ENCODE results near the gene ACSF3. TPM values are rescaled to one million over a fixed set of nuclear protein-coding genes. Genes with fewer than 3 reads are reported as not detected.
"Not testable (repeated sequence)": the region's sequence is repeated elsewhere in the genome, so short reads cannot be mapped to it uniquely, and the experiment has no call there.

ACSF3 gene
- total RNA-seq, 1 donor from 2014 or later = 32.2 TPM

DNA sequence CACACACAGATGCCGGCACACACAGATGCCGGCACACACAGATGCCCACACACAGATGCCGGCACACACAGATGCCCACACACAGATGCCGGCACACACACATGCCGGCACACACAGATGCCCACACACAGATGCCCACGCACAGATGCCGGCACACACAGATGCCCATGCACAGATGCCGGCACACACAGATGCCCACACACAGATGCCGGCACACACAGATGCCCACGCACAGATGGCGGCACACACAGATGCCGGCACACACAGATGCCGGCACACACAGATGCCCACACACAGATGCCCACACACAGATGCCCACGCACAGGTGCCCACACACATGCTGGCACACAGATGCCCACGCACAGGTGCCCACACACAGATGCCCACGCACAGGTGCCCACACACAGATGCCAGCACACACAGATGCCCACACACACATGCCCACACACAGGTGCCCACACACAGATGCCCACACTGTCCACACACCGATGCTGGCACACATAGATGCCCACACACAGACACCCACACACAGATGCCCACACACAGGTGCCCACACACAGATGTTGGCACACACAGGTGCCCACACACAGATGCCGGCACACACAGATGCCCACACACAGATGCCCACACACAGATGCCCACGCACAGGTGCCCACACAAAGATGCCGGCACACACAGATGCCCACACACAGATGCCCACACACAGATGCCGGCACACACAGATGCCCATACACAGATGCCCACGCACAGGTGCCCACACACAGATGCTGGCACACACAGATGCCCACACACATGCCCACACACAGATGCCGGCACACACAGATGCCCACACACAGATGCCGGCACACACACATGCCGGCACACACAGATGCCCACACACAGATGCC is 95.1 kb downstream of the ACSF3 start:
- not testable (repeated sequence) for DNase-seq (ENCODE audit: low read depth, low spot score)

DNA sequence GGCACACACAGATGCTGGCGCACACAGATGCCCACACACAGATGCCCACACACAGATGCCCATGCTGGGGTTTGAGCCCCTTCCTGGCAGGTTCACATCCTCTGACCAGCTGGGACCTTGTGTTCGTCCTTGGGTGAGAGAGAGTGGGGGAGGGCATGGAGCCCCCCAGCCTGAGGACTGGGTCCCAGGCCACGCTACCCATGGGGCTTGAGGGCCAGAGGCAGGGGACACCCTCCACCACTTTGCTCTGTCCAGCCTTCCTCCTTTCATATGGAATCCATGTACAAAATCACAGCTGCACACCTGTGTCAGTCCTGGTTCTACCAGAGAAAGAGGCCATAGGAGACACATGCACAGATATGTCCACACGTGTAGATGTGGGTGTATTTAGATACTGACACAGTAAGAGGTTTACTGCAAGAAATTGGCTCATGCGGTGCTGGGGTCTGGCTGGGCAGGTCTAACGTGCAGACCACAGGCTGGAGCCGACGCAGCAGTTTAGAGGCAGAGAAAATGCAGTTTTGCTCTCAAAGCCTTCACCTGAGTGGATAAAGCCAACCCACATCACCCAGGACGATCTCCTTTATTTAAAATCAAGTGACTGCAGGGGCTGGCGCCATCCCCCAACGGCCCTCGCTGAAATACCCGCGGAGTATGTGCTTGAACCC is 95.8 kb downstream of the ACSF3 start:
- DNase-seq (ENCODE audit: low read depth, low spot score) = no peak

DNA sequence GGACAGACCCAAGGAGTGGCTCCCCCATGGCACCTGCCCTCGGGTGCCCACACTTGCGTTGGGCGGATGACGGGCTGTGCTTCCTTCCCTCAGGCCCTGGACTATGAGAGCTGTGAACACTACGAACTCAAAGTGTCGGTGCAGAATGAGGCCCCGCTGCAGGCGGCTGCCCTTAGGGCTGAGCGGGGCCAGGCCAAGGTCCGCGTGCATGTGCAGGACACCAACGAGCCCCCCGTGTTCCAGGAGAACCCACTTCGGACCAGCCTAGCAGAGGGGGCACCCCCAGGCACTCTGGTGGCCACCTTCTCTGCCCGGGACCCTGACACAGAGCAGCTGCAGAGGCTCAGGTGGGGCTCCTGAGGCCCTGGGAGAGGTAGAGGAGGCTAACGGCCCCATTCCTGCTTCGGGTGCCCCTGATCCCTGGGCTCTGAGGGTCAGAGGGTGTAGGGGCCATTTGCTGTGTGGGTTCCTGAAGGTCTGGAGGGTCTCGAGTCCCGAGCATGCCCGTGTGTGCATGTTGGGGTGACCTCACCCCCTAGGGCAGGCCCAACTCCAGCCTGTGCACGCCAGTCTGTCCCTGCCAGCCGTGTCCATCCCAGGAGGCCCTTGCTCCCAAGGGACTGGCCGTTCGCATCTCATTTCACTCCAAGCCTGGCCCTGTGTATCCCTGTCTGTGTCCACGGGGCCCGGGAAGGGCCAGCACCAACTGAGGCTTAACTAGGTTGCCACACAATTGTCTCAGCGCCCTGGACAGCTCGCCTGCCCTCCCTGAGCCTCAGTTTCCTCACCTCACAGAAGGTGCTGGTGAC is 96.7 kb downstream of the ACSF3 start:
- no peak for DNase-seq (ENCODE audit: low read depth, low spot score)

DNA sequence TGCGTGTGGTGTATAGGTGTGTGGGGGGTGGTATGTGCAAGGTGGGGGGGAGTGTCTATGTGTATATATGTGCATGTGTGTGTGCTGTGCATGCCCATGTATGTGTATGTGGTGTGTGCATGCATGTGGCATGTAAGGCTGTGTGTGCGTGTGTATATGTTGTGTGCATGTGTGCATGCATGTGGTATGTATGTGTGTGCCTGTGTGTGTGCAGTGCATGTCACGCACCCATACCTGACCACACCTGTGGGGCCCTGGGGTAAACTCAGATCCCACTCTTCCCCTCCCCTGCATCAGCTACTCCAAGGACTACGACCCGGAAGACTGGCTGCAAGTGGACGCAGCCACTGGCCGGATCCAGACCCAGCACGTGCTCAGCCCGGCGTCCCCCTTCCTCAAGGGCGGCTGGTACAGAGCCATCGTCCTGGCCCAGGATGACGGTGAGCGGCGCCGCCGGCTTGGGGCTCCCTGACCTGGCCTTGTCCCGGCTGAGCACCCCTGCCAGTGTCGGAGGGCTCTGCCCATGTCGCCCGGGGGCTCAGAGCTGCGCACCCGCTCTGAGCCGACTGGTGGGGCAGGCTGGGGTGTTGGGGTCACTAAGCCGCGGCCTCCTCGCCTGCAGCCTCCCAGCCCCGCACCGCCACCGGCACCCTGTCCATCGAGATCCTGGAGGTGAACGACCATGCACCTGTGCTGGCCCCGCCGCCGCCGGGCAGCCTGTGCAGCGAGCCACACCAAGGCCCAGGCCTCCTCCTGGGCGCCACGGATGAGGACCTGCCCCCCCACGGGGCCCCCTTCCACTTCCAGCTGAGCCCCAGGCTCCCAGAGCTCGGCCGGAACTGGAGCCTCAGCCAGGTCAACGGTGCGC is 97.6 kb downstream of the ACSF3 start:
- no peak for DNase-seq (ENCODE audit: low read depth, low spot score)

DNA sequence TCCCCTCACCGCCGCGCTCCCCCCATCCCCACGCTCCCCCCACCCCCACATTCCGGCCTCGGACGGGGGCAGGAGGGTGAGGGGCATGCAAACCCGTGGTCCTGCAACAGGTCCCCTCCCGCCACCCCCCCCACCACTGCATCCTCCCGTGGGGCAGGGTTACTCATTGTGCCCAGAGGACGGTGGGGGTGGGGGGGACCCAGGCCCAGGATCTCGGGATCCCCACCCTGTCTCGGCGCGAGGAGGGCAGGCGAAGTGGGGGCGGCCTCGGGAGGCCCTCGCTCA is 98.2 kb downstream of the ACSF3 start:
- DNase-seq (ENCODE audit: low read depth, low spot score) = no peak

DNA sequence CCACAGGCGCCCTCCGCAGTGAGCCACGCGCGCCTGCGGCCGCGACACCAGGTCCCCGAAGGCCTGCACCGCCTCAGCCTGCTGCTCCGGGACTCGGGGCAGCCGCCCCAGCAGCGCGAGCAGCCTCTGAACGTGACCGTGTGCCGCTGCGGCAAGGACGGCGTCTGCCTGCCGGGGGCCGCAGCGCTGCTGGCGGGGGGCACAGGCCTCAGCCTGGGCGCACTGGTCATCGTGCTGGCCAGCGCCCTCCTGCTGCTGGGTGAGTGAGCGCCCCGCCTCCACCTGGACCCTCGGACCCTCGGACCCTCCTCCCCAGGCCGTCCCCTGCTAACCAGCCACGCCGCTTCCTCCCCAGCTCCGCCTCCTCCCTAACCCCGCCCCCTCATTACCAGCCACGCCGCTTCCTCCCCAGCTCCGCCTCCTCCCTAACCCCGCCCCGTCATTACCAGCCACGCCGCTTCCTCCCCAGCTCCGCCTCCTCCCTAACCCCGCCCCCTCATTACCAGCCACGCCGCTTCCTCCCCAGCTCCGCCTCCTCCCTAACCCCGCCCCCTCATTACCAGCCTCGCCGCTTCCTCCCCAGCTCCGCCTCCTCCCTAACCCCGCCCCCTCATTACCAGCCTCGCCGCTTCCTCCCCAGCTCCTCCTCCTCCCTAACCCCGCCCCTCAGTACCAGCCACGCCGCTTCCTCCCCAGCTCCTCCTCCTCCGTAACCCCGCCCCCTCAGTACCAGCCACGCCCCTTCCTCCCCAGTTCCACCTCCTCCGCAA is 98.7 kb downstream of the ACSF3 start:
- DNase-seq (ENCODE audit: low read depth, low spot score) = peak; percentile 74

DNA sequence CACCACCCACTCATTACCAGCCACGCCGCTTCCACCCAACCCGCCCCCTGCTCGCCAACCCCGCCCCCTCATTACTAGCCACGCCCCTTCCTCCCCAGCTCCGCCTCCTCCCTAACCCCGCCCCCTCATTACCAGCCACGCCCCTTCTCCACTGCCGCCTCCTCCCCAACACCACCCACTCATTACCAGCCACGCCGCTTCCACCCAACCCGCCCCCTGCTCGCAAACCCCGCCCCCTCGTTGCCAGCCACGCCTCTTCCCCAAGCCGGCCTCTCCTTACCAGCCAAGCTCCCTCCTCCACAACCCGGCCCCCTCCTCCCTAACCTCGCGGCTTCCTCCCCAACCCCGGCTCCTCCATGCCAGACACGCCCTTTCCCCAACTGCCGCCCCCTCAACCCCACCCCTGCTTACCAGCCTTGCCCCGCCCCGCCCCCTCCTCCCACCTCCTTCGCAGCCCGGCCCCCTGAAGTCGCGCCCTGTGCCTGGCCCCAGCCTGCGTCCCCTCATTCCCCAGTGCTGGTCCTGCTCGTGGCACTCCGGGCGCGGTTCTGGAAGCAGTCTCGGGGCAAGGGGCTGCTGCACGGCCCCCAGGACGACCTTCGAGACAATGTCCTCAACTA is 99.4 kb downstream of the ACSF3 start:
- DNase-seq (ENCODE audit: low read depth, low spot score) = peak; percentile 52

DNA sequence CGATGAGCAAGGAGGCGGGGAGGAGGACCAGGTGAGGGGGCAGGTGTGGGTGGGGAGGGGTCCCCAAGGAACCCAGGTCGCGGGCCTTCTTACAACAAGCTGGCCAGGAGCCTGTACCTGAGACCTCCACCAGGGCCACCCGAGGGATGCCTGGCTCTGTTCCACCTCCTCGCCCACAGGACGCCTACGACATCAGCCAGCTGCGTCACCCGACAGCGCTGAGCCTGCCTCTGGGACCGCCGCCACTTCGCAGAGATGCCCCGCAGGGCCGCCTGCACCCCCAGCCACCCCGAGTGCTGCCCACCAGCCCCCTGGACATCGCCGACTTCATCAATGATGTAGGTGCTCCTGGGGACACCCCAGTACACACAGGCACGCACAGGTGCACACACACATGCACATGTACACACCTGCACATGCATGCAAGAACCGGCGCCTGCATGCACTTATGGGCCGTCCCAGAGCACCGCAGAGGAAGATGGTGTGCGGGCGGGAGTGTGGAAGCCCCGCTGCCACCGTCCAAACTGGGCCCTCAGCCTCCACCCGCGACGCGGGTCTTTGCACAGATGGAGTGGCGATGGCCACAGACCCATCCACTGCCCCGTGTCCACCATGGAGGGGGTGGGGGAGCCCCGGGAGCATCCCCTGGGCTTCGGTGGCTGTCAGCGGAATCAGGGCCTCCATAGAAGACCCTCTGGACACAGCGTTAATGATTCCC is 100.1 kb downstream of the ACSF3 start:
- no peak for DNase-seq (ENCODE audit: low read depth, low spot score)

DNA sequence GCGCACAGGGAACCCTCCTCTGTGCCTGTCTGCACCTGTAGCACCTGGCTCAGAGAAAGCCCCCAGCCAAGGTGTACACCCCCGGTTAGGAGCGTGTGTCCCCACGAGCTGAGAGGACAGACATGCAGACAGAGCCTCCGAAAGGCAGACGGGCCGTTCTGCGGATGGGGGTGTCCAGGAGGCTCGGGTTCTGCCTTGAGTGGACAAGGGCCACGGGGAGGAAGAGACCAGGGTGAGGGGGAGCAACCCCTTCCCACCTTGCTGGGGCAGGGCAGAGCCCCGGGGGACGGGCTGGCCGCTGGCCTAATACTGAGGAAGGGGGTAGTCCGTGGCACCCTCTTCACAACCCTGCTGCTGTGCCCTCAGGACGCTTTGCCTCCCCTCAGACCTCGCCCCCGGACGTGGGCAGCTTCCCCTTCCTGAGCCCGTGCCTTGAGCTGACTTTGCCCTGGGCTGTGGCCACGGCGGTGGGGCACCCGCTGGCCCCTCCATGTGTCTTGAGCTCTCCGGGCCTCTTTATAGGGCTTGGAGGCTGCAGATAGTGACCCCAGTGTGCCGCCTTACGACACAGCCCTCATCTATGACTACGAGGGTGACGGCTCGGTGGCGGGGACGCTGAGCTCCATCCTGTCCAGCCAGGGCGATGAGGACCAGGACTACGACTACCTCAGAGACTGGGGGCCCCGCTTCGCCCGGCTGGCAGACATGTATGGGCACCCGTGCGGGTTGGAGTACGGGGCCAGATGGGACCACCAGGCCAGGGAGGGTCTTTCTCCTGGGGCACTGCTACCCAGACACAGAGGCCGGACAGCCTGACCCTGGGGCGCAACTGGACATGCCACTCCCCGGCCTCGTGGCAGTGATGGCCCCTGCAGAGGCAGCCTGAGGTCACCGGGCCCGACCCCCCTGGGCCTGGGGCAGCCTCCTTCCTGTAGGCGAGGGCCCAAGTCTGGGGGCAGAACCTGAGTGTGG is 101.0 kb downstream of the ACSF3 start:
- DNase-seq (ENCODE audit: low read depth, low spot score) = no peak

DNA sequence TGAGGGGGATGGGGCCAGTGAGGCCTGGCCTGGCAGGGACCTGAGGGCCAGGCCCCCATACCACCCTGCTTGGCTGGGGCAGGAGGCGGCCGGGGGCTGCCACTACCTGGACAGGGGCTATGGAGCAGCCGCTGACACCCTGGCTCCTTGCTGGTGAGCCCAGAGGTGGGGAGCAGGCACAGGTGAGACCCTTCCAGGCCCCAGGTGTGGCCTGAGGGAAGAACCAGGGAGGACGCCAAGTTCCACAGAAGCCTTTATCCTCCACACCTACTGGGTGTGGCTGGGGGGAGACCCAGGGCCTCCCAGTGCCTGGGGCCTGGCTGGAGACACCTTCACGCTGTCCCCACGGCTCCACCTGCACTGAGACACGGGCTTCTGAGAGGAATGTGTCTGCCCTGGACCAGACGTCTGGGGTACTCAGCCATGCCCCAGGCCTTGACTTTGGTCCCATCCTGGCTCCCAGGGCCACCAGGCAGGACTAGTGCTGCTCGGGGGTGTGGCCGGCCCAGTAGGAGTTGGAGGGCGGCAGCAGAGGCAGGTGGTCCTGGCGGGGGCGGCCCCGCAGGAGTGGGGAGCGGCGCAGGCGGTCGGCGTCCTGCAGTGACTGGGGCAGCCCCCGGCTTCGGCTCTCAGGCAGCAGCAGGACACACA is 102.0 kb downstream of the ACSF3 start:
- DNase-seq (ENCODE audit: low read depth, low spot score) = no peak

DNA sequence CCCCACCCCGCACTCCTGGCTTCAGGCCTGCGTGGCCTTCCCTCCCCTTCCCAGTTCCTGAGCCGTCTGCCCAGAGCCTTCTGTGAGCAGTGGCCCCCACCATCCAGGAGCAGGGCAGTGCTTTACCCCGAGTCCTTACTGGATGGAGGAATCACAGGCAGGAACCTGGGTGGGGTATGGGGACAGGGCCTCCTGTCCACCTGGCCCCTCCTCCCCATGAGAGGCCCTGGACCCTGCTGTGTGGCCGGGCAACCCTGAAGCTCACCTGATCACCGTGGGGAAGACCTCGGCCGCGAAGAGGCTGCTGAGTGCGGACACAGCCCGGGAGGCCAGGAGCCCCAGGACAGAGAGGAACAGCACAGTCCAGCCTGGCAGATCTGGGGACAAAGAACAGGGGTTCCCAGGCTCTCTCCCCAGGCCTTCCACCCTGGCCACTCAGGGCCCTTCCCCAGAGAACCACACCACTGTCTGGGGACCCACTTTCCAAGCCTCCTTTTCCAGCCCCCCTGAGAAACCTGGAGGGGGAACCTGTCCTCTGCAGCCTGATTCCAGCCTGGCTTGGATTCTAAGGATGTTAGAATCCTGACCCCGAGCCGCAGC is 103.5 kb downstream of the ACSF3 start:
- no peak for DNase-seq (ENCODE audit: low read depth, low spot score)

DNA sequence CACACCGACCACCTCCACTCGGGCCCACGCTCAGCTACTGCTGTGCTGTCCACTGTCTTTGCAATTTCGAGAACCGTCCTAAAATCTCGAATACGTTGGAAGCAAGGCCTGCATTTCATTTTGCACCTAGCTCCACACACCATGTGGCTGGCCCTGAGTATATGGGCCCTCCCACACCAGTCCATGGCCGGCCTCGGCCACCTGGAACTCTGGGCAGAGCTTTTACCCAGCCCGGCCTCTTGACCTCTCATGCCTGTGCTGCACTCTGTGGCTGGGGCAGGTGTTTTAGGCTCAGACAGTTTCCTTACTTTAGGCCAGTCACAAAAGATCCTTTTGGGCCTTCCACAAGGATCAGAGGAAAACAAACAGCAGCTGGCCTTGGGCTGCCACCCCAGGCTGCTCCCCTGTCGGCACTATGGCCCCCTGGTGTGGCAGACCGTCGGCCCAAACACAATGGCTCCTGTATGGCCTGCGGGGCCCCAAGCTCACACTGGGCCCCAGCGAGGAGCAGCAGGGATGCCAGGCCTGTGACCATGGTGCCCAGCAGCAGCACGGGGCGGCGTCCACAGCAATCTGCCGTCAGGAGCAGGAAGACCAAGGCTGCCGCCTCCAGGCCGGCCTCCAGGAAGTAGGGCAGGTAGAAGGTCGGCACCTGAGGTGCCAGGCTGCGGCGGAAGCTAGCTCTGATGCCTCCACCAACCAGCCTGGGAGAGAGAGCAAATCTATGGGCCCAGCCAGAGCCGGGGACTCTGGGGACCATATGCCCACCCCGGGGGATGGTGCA is 104.2 kb downstream of the ACSF3 start:
- no peak for DNase-seq (ENCODE audit: low read depth, low spot score)

DNA sequence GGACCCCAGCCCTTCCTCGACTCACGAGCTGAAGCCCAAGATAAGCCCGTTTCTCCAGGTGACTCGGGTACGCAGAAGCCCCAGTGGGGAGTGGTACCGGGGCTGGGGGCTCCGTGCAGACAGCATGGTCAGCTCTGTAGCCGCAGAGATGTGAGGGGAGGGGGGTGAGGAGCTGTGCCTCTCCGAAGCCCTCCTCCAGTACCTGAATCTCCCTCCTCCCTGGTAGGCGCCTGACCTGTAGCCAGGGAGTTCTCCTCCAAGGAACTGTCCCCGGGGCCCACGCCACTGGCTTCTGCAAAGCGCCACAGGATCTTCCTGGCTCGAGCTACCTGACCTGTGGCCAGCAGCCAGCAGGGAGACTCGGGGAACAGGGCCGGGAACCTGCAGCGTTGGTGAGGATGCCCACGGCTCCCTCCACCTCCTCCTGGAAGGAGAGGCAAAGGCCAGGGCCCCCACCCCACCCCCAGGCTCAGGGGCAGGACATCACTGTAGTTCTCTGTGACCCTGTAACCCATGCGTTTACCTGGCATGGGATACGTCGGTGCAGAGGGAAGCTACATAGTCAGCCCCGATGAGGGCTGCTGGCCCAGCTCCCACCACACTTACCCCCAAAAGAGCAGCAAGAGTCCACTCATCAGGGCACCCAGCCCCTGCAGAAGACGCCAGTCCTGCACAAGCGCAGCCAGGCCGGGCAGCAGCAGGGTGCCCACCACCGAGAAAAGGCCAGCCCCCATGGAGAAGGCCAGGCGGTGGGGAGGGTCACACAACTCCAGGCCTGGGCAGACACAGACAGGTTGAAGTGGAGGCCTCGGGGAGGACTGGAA is 105.0 kb downstream of the ACSF3 start:
- no peak for DNase-seq (ENCODE audit: low read depth, low spot score)

DNA sequence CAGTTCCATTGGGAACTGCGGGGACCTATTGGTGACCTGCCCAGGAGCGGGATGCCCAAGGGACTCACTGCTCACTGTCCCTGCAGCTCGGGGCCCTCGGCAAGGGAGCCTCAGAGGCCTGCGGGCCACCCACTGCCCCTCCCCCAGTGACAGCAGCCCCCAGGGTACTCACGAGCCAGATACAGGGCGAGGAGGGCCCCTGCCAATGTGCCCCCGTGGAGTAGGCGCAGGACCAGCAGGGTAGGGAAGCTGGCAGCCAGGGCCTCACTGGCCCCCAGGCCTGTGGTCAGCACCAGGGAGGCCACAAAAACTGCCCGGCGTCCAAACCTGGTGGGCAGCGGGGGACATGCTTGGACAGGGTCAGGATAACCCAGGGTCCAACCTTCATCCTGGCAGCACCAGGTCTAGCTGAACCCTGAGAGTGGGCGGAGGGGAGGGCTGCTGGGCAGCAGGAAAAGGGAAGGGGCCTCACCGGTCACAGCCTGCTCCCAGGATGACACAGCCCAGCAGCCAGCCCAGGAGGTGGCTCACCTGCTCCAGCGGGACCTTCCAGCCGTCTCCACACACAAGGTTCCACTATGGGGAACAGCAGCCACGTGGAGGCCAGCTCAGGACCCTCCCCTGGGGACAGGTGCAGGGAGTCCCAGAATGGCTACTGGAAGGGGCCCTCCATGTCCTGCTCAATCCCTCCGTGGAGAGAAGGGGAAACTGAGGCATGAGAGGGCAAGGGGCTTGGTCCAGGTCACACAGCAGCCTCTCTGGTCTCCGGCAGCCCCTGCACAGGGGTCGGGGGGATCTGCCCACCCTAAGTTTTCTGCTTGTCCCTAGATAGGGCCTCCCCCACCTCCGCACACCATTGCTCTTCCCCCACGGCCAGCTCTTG is 105.8 kb downstream of the ACSF3 start:
- no peak for DNase-seq (ENCODE audit: low read depth, low spot score)

Data from pulmonary artery endothelial cell (primary cell).